HG02588 (cell line): Measurements from ENCODE around the gene TAF4B.
"Not testable (repeated sequence)": the region's sequence is repeated elsewhere in the genome, so short reads cannot be mapped to it uniquely, and the experiment has no call there.

ENCODE experiments used
- ATAC-seq: cut with Tn5 transposase; IDR thresholded peaks from one replicate; pipeline ENCODE4 v1.9.1; 2021; ENCODE audit warnings: mild to moderate bottlenecking, moderate library complexity; ENCODE audit not compliant: unreplicated experiment

TAF4B gene, protein sequence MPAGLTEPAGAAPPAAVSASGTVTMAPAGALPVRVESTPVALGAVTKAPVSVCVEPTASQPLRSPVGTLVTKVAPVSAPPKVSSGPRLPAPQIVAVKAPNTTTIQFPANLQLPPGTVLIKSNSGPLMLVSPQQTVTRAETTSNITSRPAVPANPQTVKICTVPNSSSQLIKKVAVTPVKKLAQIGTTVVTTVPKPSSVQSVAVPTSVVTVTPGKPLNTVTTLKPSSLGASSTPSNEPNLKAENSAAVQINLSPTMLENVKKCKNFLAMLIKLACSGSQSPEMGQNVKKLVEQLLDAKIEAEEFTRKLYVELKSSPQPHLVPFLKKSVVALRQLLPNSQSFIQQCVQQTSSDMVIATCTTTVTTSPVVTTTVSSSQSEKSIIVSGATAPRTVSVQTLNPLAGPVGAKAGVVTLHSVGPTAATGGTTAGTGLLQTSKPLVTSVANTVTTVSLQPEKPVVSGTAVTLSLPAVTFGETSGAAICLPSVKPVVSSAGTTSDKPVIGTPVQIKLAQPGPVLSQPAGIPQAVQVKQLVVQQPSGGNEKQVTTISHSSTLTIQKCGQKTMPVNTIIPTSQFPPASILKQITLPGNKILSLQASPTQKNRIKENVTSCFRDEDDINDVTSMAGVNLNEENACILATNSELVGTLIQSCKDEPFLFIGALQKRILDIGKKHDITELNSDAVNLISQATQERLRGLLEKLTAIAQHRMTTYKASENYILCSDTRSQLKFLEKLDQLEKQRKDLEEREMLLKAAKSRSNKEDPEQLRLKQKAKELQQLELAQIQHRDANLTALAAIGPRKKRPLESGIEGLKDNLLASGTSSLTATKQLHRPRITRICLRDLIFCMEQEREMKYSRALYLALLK

DNA sequence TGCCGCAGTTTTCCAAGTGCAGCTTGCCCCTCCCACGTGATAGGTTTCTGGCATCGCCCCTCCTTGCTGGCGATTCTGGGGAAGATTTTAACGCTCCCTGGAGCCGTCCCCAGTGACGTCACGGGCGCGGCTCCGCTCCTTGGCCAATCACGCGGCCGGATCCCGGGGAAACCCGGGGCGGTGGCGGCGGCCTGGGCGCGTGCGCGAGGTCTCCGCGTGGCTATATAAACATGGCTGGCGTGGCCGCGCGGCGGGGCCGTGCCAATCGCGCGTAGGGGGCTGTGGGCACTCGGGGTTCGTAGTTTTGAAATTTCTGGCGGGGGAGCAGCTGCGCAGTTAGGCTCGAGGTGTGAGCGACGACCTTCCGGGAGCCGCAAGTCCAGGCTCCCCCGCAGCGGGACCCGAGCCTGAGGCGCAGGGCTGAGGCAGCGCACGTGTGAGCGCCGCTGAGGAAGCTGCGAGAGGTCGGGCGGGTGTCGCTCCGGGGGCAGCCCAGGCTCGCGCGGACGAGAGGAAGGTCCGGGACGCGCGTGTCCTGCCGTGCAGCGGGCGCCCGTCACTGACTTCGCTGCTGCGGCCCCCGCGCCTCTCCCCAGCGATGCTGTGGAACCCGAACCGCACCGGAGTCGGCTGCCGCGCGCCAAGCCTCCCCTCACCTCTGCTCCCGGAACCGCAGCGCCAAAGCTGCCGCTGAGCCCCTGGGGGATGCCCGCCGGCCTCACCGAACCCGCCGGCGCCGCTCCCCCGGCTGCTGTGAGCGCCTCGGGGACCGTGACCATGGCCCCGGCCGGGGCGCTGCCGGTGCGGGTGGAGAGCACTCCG lies at the start of gene TAF4B:
TAF4B (plus strand) TSS at position 217 of the 822 bp plus-strand sequence; CDS start at position 706, 489 bp downstream.
- ATAC-seq: peak; percentile 91

DNA sequence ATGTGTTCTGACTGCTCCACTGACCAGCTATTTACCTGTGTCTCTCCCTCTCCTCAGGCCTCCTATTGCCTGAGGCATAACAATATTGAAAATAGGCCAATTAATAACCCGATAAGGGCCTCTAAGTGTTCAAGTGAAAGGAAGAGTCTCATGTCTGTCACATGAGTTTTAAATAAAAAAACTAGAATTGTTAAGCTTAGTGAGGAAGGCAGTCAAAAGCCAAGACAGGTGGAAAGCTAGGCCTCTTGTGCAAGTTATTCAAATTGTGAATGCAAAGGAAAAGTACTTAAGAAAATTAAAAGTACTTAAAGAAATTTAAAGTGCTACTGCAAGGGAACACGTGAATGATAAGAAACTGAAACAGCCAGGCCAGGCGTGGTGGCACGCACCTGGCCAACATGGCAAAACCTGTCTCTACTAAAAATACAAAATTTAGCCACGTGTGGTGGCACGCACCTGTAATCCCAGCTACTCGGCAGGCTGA lies 44.9 kb upstream of the TAF4B start:
- ATAC-seq: no peak

DNA sequence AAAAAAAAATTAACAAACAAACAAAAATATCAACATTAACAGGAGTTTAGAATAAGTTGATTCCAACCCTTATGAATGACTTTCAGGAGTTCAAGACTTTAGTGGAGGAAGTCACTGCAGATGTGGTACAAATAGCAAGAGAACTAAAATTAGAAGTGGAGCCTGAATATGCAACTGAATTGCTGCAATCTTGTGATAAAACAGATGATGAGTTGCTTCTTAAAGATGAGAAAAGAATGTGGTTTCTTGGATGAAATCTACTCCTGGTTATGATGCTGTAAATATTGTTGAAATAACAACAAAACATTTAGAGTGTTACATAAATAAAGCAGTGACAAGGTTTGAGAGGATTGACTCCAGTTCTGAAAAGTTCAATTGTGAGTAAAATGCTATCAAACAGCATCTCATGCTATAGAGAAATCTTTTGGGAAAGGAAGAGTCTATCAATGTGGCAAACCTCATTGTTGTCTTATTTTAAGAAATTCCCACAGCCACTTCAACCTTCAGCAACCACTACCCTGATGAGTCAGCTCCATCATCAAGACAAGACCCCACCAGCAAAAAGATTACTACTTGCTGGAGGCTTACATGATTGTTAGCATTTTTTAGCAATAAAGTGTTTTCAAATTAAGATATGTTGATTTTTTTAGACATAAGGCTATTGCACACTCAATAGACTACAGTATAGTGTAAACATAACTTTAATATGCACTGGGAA lies 42.7 kb upstream of the TAF4B start:
- ATAC-seq: no peak

DNA sequence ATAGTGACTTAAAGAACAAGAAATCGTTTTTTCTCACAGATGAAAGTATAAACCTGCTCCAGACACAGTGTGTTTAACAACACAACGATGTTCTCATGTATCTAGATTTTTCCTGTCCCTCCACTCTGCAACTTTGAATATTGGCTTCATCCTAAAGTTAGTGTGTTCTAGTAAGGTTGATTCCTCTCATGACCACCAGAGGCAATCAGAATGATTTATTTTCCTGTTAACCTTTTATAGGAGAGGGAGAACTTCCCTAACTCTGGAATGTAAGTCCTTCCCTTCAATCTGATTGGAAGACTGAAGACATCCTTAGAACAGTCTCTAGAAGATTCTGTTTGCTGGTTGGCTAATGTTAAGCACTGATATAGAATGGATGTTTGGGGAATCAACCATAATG lies 41.0 kb upstream of the TAF4B start:
- ATAC-seq: no peak

DNA sequence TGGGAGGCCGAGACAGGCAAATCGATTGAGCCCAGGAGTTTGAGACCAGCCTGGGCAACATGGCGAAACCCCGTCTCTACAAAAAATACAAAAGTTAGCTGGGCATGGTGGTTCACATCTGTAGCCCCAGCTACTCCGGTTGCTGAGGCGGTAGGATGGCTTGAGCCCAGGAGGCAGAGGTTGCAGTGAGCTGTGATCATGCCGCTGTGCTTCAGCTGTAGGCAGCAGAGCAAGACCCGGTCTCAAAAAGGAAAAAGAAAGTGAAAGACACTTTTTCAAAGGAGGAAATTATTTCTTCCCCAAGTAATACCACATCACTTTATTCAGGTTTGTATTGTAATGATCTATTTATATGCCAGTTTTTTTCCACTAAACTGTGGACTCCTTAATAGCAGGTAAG lies 35.7 kb upstream of the TAF4B start:
- ATAC-seq: peak; percentile 83

- ATAC-seq: no peak
Measured at GRCh38 chr18:26192233-26192632, 34.0 kb upstream of the TAF4B start.

DNA sequence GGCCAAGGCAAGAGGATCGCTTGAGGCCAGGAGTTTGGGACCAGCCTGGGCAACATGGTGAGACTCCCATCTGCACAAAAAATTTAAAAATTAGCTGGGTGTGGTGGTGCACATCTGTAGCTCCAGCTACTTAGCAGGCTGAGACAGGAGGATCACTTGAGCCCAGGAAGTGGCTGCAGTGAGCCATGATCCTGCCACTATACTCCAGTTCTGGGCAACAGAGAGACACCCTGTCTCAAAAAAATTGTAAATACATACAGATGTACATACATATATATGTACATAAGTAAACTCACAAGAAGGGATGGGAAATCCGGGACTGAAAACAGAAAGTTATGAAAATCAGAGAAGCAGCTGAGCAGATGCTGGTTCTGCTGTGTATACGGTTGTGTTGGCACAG lies 29.6 kb upstream of the TAF4B start:
- no peak for ATAC-seq

DNA sequence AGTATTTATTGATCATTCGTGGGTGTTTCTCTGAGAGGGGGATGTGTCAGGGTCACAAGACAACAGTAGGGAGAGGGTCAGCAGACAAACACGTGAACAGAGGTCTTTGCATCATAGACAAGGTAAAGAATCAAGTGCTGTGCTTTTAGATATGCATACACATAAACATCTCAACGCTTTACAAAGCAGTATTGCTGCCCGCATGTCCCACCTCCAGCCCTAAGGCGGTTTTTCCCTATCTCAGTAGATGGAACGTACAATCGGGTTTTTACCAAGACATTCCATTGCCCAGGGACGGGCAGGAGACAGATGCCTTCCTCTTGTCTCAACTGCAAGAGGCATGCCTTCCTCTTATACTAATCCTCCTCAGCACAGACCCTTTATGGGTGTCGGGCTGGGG lies 24.2 kb upstream of the TAF4B start:
- ATAC-seq: not testable (repeated sequence)

- ATAC-seq: no peak
Measured at GRCh38 chr18:26205318-26205717, 20.9 kb upstream of the TAF4B start.

DNA sequence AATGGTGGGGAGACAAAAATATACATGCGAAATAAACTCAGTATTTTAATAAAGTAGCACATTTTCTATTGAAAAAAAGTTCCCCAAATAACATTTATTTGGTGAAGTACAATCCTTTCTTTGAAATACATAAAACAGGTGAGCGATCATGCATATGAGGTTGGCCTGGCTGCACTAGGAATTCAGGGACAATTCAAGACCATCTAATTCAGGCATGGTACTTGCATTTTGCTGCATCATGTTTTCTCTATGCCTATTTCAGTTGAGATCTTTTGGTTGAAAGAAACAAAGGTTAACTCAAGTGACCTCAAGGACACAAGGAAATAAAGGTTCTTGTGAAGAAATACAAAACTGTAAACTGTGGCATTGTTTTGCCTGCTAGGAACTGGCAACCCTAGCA lies 19.8 kb upstream of the TAF4B start:
- ATAC-seq: no peak

- ATAC-seq: no peak
Measured at GRCh38 chr18:26207937-26208336, 18.3 kb upstream of the TAF4B start.

- no peak for ATAC-seq
Measured at GRCh38 chr18:26208977-26209376, 17.3 kb upstream of the TAF4B start.

DNA sequence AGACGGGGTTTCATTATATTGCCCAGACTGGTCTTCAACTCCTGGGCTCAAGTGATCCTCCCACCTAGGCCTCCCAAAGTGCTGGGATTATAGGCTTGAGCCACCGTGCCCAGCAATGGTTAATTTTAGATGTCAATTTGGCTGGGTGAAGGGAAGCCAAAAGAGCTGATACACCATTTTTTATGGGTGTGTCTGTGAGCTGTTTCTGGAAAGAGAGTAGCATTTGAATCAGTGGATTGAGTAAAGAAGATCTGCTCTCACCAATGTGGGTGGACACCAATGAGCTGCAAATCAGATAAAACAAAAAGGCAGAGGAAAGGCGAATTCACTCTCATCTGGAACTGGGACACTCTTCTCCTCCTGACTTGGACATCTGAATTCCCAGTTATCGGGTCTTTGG lies 16.1 kb upstream of the TAF4B start:
- ATAC-seq: no peak

DNA sequence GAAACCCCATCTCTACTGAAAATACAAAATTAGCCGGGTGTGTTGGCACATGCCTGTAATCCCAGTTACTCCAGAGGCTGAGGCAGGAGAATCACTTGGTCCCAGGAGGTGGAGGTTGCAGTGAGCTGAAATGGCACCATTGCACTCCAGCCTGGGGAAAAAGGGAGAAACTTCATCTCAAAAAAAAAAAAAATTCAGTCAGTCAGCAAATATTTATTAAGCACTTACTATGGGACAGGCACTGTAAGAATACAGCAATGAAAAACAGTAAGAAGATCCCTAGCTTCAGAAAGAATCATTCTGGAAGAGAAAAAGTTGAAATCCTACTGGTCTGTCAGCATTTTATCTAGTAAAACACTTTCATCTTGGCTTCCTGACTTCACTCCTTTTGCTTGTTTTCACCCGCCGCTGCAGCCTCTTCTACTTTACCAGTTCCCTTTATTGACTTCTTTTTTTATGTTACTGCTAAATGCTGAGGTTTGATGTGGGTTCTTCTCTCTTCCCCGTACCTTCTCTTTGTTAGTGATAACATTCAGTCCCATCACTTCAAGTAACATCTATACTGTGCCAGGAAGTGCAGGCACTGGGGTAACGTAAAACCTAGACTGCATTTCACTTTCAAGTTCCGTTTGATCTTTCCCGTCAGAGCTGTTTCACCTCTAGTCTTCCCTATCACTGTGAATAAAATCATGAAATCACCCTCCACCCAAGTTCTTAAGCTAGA lies 10.8 kb upstream of the TAF4B start:
- peak; percentile 91 for ATAC-seq

- ATAC-seq: no peak
Measured at GRCh38 chr18:26225022-26225693, 1.1 kb upstream of the TAF4B start.

- ATAC-seq: no peak
Measured at GRCh38 chr18:26225915-26226228, 373 bp upstream of the TAF4B start.

GRCh38 chr18:26227051-26227670 lies 916 bp downstream of the TAF4B start:
- ATAC-seq: no peak

GRCh38 chr18:26228562-26229260 lies 2.5 kb downstream of the TAF4B start:
- ATAC-seq: no peak
